SH-SY5Y (cell line): ENCODE measurements around the gene NAA20.

ENCODE experiments used
- GATA2 ChIP-seq: IDR thresholded peaks from 2 replicates; pipeline ENCODE4 v1.6.1; 2011; ENCODE audit warnings: mild to moderate bottlenecking, low read depth, low read length
- GATA3 ChIP-seq: IDR thresholded peaks from 2 replicates; pipeline ENCODE4 v1.6.1; 2011; ENCODE audit warnings: low read depth, mild to moderate bottlenecking, low read length, moderate library complexity

- peak; percentile 84 for TF ChIP-seq GATA2
- no peak for TF ChIP-seq GATA3
Observed at GRCh38 chr20:19992996-19993908, 23.9 kb upstream of the NAA20 start.
